SK-N-SH (cell line): ENCODE results near the gene NBPF1.
"Not testable (repeated sequence)": the region's sequence is repeated elsewhere in the genome, so short reads cannot be mapped to it uniquely, and the experiment has no call there.

Experiments
- CTCF ChIP-seq: fragments of 200-600 bp; sonication (generic); IDR thresholded peaks from 2 replicates; pipeline ENCODE4 v1.6.1; 2017; ENCODE audit warnings: antibody characterized with exemption, mild to moderate bottlenecking, moderate library complexity
- EP300 ChIP-seq, 2 experiments: IDR thresholded peaks; 2 replicates each; pipeline versions ENCODE4 v1.4.0 to v1.6.1; 2012; ENCODE audit warnings: borderline replicate concordance in 1 of 2, low read depth in 1 of 2, low read length in 1 of 2
- IRF3 ChIP-seq: fragments of 150-350 bp; IDR thresholded peaks from 2 replicates; pipeline ENCODE4 v1.6.1; 2016; ENCODE audit warnings: mild to moderate bottlenecking, low read depth, low read length
- MAX ChIP-seq: IDR thresholded peaks from 2 replicates; pipeline ENCODE4 v1.4.0; 2012; ENCODE audit warnings: low read depth
- MXI1 ChIP-seq: IDR thresholded peaks from 2 replicates; pipeline ENCODE4 v1.6.1; 2012; ENCODE audit warnings: mild to moderate bottlenecking, low read depth, low read length, improper control_type of control experiment
- RFX5 ChIP-seq: IDR thresholded peaks from 2 replicates; pipeline ENCODE4 v1.6.1; 2012; ENCODE audit warnings: mild to moderate bottlenecking, improper control_type of control experiment, low read length
- SIN3A ChIP-seq: IDR thresholded peaks from 2 replicates; pipeline ENCODE4 v1.6.1; 2012; ENCODE audit warnings: low read depth, mild to moderate bottlenecking, low read length, moderate library complexity, borderline replicate concordance

GRCh38 chr1:16528338-16528737 lies 85.0 kb downstream of the NBPF1 start:
- not testable (repeated sequence) for TF ChIP-seq CTCF; SIN3A; EP300 (IDR thresholded peaks at IDR 0.05; ENCODE audit: borderline replicate concordance in 1 of 2, low read depth in 1 of 2, low read length in 1 of 2); IRF3; RFX5; MXI1; MAX
